ENCODE data around the gene CADPS.

Gene CADPS

DNA sequence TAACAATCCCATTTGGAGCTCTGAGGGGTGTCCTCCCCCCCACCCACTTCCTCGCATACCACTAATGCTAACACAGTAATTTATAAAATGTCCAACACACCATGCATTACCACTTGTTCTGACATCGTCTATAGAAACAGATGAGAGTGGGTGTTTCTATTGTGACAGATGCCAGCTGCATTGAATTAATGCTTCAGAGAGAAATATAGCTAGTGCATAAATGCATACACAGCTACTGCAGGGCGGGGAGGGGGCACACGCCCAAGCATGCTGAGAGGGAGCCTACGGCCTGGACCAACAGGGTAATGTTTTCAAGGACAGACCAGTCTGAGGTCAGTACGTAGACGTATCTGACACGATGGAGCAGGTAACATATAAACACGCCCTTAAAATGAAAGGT, 395.9 kb downstream of the CADPS start:
- TF ChIP-seq, protein P1, sequence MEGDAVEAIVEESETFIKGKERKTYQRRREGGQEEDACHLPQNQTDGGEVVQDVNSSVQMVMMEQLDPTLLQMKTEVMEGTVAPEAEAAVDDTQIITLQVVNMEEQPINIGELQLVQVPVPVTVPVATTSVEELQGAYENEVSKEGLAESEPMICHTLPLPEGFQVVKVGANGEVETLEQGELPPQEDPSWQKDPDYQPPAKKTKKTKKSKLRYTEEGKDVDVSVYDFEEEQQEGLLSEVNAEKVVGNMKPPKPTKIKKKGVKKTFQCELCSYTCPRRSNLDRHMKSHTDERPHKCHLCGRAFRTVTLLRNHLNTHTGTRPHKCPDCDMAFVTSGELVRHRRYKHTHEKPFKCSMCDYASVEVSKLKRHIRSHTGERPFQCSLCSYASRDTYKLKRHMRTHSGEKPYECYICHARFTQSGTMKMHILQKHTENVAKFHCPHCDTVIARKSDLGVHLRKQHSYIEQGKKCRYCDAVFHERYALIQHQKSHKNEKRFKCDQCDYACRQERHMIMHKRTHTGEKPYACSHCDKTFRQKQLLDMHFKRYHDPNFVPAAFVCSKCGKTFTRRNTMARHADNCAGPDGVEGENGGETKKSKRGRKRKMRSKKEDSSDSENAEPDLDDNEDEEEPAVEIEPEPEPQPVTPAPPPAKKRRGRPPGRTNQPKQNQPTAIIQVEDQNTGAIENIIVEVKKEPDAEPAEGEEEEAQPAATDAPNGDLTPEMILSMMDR (IDR thresholded peaks at IDR 0.05; ENCODE audit: low read depth, low read length): no peak
- no peak overlapping the region for H3K4me3 ChIP-seq (ENCODE audit: low read depth, low read length)

DNA sequence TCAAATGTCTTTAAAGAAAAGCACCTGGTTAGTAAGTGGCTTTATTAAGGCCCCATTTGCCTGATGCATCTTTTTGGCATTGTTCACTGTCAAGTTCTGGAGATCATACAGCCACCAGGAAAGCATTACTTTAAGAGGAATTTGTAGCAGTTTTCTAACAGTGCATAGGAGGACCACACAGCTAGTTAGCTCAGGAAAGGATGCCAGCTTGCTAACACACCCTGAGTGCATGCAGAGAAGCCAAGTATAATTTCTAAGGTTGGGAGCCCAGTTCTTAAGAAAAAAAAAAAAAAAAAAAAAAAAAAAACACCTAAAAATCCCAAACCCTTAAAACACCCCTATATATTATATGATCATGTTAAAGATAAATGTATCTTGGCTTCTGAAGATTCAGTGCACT, 399.9 kb downstream of the CADPS start:
- H3K4me3 ChIP-seq (ENCODE audit: low read depth, low read length): no peak overlapping the region
- TF ChIP-seq, protein P1 (IDR thresholded peaks at IDR 0.05; ENCODE audit: low read depth, low read length): no peak

DNA sequence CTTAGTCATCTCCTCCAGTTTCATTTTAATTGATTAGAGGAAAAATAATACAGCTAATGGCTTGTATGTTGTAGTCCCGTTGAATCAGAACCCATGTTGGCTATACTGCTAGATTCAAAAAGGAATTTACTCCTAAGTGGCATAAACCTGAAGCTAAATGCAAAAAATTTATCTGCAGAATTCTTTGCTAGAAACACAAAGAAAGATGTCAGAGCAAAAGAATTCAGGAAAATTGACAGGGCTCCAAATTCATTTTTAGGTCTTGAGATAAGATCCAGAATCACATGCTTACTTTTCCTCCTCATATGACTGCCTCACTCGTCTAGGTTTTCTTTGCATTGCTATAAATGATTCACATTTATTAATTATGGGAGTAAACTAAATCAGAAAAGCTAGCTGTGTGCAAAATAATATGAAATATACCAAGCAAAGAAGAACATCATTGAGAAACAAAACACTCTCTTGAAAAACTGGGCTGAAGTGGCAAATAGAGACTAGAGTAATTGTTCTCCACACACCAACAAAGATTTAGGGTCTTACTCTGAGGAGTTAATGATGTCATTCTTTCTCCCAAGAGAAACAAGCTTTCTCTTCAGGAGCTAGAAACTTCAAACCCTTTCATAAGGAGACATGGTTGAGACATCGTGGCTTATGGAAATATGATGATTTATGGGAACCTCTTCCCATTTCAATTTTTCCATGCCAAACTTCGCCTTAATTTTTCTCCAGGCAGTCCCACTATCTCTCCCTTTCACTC, 407.1 kb downstream of the CADPS start:
- TF ChIP-seq, protein P1 (IDR thresholded peaks at IDR 0.05; ENCODE audit: low read depth, low read length): no peak

DNA sequence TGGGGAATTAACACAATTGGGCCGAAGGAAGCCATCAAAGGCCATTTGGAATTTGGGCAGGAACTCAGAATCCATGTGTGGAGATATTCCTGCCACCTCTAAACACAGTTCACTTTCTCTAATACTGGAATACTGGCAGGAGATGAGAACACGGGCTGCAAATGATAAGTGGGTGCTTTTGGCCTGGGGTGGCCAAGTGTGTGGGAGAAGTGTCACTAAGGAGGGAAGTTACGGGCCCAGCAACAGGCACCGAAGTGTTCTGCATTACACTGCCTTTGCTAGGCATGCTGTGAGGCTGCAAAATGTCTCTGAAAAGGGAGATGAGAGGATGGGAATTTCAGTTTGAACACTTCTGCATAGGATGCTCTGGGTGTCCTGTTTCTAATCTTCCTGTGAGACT, 412.4 kb downstream of the CADPS start:
- TF ChIP-seq, protein P1 (IDR thresholded peaks at IDR 0.05; ENCODE audit: low read depth, low read length): no peak
- no peak overlapping the region for H3K4me3 ChIP-seq (ENCODE audit: low read depth, low read length)

More for the DNA sequence above, 407.1 kb downstream of the CADPS start:
- no peak overlapping the region for H3K4me3 ChIP-seq (ENCODE audit: low read depth, low read length)

DNA sequence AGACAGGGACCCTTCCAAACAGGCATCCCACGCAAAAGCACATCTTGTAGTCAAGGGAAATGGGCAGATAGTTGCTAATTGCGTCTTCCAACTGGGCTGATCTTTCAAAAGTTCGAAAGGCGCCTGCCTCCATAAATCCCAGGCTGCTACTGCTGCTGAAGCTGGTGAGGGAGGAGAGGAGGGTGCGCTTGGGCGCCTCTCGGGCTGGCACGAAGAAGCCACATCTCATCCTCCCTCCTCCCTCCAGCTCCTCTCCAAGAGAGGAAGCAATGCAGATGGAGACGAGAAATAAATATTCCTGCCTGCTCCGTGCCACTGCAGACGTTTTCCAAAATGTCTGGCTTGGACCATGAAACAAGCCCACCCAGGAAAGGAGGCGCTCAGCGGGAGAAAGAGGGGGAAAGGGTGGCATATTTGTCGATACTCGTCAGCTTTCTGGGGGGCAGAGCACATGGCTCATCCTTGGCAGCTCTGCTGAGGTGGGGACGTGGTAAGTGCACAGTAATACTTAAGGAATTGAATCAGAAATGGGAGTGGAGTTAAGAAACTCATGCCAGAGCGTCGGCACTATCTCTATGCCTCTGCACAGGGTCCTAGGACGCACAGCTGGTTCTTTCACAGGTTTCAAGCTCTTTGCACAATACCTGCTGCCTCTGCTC, 413.0 kb downstream of the CADPS start:
- H3K4me3 ChIP-seq (ENCODE audit: low read depth, low read length): no peak overlapping the region
- TF ChIP-seq, protein P1 (IDR thresholded peaks at IDR 0.05; ENCODE audit: low read depth, low read length): no peak

DNA sequence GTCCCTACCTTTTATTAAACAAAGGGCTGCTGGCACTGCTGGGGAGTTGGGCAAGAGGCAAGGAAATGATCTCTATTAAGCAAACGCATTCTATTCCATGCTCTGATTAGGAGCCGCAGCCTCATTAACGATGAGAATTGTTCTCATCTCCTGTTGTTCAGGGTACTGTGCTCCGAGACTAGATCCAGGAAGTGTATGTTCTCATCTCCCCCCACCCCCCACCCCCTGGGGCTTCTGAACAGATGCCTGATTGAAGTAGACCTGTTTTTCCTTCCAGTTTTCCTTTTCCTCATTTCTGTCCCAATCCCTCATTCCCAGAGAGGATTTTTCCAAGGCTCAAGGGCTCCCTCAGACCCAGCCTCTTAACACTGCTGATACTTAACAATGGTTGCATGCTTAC, 420.3 kb downstream of the CADPS start:
- no peak overlapping the region for H3K4me3 ChIP-seq (ENCODE audit: low read depth, low read length)
- TF ChIP-seq, protein P1 (IDR thresholded peaks at IDR 0.05; ENCODE audit: low read depth, low read length): no peak

DNA sequence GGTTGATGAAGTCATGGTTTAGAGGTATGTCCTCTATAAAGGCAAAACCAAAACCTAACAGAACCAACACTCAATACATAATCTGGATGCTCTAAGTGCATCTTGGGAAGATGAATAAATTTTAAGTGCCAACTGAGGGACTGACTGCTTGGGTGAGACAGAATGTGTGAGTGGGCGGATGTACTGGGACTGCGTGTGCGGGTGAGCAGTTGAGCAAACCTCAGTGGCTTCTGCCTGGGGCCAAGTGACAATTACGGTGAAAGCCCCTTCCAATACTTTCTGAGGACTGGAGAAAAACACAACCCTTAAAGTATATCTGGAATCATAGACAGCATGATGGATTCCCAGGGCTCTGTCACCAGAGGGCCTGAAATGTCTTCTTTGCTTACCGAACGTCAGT, 421.8 kb downstream of the CADPS start:
- no peak overlapping the region for H3K4me3 ChIP-seq (ENCODE audit: low read depth, low read length)
- TF ChIP-seq, protein P1 (IDR thresholded peaks at IDR 0.05; ENCODE audit: low read depth, low read length): no peak

All from WI38 (cell line).